Mucosa of gallbladder (tissue), 1 donor: ENCODE measurements around the gene B3GNT5. TPM values are rescaled to one million over a fixed set of nuclear protein-coding genes. Genes with fewer than 3 reads are reported as not detected.

ENCODE experiments used
- DNase-seq: peaks from one replicate; pipeline ENCODE4 v3.0.0-alpha.2; 2020; ENCODE audit warnings: low spot score
- total RNA-seq: library from RNA; stranded (reverse); gene quantifications from one replicate; pipeline ENCODE4 v1.2.1, GENCODE V29; 2021
- donor health status: DM: no; HTN: no; CAD: no.

B3GNT5 gene
- total RNA-seq, 1 donor from 2014 or later: 27.1 TPM

DNA sequence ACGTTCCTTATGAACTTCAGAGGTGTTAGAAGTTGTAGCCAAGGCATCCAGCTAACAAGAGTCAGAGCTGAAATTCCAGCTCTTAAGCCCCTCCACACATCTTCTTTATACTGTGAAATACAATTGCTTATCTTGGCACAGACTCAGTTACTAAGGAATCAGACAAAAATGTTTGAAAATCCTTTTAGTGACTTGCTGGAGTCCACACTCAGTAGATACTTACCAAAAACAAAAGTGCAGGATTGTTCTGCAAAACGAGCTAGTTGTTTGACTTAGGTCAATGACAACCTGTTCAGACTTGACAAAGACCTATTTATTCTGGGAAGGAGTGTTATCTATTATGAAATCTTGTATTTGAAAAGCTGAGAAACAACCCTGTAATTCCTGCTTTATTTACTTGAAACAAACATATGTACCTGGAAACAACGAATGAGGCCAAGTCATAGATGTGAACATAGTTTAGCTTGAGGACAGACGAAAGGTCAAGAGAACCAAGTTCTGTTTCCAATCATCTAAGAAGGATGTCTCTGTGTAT is 38.5 kb downstream of the B3GNT5 start:
- DNase-seq: no peak

DNA sequence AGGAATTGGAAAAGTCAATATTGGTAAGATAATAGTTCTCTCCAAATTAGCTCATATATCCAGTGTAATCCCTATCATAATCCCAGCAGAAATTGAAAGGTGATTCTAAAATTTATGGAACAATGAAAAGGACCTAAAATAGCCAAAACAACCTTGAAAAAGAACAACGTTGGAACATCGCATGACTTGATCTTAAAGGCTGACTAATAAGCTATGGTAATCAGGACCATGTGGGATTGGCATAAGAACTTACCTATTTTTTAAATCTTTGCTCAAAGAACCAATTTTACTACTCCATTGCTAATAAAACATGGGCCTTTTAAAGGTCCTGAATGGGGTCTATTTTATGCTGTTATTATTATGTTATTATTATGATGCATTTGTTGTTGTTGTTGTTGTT is 40.9 kb downstream of the B3GNT5 start:
- no peak for DNase-seq

DNA sequence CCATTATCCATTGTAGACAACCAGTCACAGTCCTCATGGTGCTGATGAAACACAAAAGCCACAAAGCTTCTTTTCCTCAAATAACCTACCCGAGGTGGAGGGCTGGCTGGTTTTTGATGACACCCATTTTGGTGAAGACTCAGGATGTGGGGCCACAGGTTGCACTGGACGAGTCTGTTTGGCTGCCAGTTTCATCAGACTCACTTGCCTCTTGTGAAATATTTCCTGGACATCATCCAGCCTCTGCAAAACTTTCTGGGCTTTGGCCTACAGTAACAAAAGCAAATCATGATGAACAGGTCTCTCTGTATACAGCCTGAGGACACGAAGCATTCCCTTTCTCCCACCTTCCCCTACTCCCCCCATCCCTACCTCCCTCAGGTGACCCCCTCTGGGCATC is 42.2 kb downstream of the B3GNT5 start:
- DNase-seq: peak; percentile 57

DNA sequence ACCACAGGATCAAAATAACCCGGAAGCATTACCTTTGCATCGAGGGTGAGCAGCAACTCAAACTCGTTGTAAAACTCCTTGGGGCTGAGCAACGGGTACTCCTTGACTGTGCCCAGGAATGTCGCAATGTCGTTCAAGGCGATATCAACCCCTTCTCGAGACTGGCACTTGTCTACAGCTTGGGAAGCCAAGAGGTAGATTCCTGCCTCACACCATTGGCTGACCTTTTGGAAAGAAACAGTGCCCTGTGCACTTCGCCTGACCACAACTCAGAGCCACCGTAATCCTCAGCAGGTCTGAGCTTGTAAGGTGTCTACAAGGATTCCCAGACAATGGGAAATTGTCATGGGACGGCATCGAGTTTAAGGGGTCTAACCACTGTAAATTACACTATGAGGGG is 43.9 kb downstream of the B3GNT5 start:
- no peak for DNase-seq

DNA sequence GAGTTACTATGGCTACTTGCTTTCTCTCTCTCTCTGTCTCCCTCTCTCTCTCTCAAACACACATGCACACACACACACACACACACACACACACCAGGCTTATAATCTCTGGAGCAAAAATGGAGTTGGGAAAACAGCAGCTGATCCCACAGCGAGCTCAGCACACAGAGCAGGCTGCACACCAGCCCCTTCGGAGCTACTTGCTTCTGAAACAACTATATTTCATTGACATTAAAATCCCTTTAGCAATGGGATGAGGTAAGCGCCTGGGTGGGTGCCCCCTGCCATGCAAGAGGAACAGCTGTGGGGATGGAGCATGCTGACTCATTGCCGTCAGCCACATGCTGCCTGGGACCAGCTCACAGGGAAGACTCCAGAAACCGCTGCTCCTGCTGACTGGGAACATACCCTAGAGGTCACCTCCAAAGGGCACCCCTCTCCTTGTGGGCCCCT is 45.7 kb downstream of the B3GNT5 start:
- peak; percentile 39 for DNase-seq

DNA sequence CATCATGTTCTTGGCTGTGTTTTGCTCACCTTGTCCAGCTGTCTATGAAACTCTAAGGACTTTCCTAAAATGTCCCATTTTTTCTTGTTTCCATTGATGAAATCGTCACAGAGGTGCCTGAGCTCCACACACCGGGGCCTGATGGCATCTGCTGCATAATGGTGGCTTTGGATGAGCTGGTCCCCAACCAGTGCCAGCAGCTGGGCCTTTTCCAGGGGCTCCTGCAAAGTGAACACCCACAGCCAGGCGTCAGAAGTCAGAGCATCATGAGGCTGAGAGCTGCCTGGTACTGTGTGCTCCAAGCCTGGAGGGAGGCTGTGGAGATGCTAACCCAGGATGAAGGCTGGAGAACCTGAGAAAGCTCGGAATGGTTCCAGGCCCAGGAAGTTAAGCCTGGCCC is 46.9 kb downstream of the B3GNT5 start:
- no peak for DNase-seq

DNA sequence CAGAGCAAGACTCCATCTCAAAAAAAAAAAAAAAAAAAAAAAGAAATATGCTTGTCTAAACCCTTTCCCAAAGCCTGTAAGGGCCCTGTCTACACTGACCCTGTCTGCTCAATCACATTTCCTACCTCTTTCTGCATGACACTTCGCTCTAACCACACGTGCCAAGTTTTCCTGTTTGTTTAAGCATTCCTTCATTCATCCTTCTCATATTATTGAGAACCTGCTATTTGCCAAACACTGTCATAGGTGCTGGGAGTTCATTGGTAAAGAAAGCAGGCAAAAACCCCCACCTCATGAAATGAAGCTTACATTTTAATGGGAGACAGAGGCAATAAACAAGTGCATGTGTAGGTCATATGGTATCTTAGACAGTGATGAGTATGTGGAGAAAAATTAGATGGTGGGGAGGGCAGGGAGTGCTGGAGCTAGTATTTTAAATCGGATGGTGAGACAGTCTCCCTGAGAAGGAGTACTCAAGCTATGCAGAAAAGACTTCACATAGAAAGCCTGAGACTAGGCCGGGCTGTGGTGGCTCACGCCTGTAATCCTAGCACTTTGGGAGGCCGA is 48.0 kb downstream of the B3GNT5 start:
- no peak for DNase-seq

DNA sequence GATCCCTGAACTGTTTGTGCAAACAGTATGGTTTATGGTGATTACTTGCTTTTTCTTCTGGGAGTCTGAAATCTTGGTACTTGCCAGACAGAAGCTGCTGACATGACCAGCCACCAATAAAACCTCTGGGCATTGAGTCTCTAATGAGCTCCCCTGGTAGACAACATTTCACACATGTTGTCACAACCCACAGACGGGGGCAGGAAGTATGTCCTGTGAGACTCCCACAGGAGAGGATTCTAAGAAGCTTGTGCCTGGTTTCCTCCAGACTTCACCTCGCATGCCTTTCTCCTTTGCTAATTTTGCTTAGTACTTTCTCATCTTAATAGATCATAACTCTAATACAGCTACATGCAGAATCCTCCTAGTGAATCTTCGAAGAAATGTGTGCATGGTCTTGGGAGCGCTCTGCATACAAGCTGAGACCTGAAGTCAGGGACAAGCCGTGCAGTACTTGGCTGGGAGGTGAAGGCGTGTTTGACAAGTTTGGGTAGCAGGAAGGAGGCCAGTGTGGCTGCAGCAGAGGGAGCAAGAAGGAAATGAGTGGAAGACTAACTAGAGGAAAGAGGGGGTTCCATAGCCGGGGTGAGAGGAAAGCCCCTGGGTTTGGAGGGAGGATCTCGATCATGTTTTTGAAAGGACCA is 49.0 kb downstream of the B3GNT5 start:
- no peak for DNase-seq

DNA sequence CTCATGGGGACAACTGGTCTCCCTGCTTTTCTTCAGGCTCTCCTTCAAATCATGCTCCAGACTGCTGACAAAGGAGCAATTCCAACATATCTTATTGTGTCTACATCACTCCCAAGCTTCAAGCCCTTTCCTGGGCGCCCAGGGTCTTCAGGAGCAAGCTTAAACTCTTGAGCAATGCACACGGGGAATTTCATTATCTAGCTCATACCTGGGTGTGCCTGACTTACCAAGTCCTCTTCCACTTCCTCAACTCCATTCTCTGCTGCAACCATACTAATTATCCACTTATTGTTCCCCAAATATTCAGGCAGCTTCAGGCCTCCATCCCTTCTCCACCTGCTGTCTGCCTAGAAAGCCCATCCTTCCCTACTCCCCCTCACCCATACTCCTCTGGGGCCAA is 50.6 kb downstream of the B3GNT5 start:
- no peak for DNase-seq

DNA sequence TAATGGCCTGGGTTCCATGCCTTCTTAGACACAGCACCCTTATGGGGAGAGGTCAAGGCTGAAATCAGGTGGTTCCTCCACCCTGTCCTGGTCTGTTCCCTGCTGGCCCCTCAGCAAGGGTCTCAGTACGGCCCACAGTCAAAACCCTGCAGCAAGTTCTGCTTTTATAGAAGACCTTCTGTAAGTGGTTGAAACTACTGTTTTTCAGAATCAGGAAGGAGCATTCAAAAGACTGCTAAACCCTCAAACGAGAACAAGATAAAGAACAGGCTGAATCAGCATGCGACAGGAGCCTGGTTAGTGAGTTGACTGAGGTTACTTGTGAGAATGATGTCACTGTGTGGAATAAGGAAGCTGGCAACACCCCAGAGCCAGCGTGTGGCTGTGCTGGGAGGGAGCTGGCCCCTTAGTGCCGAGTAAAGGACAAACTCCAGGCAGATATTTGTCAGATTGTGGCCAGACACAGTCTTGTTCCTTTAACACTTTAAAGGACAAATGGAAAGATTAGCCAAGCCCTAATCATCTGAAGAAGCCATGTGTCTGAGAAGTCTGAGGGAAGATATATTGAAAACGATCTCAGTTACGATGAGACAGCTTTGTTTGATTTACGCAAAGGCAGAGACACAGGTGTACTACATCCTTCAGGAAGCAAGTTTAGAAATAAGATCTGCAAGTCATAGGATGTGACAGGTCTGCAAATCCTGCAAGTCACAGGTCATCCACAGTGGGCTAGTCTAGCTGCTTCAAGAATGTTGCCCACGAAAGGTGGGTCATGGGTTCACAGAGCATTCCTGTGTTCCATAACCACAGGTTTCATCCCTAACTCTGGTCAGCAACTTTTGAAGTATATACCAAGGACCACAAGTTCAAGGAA is 54.0 kb downstream of the B3GNT5 start:
- DNase-seq: peak; percentile 94

DNA sequence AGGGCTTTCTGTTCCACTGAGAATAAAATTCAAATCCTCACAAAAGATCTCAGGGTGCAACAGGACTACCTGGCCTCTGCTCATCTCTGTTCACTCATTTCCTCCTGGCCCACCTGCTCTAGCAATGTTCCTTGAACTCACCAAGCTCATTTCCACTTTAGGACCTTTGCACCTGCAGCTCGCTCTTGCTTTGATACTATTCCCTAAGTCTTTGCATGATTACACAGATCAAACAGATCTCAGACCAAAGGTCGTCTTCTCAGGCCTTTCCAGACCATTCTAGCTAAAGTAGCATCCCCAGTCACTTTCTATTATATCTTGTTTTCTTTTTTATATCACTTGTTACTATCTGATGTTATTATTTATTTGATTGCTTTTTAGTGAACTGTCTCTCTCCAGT is 54.7 kb downstream of the B3GNT5 start:
- DNase-seq: peak; percentile 44

DNA sequence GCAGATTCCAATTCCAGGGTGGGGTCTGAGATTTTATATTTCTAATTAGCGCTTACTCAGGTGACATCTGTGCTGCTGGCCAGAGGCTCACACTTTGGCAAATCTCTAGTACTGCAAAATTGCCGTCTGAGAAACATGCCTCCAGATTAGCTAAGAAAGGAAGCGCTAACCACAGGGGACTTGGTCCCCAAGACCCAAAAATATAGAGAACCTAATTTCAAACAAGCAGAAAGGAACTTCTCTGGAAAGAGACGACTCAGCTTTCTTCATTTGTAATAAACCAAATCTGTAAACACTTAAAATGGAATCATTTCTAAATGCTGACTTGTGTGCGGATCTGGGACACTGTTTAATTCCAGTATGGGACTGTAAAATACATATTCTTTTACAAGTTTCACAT is 55.7 kb downstream of the B3GNT5 start:
- no peak for DNase-seq

DNA sequence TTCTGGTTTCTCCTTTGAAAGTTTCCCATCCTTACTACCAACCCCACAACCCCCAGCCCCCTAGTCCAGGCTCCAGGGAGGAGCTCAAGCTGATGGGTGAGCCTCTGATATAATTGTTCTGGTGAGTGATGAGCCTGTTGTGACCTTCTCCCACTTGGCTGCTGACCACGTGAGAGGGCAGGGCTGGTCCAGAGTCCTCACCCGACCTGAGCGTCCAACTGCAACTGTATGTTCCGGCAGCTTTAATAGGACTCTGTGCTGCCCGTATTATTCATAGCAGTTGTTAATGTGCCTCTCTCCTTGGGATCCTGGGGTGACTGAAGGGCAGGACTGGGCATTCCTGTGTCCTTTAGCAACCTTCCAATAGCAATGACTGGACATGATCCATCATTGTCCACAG is 56.2 kb downstream of the B3GNT5 start:
- peak; percentile 72 for DNase-seq

DNA sequence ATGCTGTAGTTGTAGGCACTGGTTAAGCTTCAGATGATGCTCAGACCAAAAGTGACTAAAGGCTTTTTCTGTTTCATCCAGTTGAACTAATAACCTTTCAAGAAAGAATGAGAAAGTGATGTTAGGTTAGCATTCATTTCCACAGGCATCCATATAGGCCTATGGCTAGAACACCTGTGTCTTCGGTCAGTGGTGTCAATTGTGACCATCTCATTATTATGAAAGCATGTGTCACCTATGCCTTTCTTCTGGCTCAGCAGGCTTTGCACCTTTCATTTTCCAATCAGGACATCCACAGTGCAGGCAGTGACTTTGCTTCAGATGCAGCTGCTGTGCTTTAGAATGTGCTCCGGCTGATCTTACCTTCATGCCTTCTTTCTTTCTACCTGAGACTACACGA is 57.9 kb downstream of the B3GNT5 start:
- no peak for DNase-seq

DNA sequence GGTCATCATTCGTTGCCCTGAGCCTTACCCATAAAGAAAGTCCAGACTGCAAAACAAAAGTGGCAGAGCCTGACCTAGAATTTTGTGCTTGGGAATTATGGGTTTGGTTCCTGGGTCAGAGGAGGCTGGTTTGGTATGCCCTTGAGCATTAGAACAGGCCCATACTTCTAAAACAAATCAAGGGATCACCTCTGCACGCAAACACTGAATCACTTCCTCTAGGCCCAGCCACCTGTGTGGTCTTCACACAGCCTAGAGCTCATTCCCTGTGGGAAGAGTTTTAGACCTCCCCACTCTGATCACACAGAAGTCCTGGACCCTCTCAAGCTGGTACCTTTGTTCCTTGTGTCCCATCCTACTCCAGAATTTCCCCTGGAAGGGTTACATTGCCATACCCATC is 59.4 kb downstream of the B3GNT5 start:
- DNase-seq: no peak

DNA sequence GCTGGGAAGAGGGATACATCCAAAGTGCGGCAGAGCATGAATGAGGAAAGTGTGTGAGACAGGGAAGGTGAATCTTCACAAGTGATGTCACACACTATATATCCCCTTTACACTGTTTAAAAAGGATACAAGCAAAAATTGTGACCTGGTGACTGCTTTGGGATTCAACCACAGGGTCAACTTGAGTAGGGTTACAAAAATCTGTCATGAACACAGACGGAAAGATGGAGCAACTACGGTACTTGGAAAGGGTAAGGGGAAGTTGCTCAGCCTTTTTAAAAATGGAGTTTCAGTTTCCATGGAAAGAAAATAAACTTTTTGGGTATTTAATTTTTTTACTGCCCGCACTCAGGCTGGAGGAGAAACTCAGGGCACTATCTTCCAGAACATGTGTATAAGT is 60.3 kb downstream of the B3GNT5 start:
- DNase-seq: no peak

DNA sequence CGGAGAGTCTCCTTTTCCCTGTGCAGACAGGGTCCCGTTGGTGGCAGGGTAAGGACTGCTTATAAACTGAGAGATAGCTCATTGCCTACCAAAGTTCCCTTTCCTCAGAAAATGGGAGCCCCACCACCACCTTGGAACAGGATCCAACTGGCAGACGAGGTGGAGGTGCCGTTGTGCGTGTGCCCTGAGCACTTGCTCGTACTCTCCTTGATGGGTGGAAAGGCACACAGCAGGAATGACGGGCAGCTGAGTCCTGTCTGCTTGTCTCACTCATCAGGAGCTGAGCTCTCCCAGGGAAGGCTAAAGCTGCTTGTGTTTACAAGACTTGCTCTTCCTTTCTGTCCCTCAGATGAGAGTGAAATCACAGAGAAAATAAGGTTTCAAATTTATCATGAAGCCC is 60.7 kb downstream of the B3GNT5 start:
- no peak for DNase-seq

DNA sequence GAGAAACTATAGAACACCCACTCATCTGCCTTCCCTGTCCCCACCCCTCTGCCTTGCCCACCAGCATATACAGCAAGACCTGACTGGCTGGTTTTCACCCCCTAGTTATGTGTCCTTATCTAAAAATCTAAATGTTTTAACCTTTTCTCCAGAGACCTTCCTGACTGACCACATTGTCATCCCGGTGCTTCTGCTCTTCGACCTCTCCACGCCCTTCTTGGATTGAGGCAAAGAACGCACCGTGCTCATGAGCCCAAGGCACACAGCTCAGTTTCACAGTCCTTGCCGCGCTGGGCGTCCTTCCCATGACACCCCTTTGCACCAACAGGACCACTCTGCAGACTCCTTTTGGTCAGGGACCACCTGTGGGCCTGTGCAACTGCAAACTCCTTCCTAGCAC is 62.7 kb downstream of the B3GNT5 start:
- DNase-seq: no peak

DNA sequence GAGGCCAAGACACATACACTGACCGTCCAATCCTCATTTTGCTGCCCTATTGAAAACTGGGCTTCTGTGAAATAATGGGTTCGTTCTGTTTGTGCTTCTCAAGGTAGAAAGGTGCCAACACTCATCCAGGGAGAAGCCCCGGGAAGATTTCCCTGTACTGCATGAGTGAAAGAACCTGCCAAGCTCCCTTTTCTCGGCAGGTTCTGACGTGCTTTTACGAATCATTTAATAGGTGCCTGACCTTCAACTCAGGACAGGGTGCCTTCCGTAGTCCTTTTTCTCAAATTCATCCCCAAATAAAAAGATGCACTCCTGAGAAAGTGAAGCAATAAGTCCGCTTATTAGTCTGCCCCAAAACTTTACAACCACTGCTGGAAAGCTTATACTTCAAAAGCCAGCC is 64.2 kb downstream of the B3GNT5 start:
- DNase-seq: no peak

DNA sequence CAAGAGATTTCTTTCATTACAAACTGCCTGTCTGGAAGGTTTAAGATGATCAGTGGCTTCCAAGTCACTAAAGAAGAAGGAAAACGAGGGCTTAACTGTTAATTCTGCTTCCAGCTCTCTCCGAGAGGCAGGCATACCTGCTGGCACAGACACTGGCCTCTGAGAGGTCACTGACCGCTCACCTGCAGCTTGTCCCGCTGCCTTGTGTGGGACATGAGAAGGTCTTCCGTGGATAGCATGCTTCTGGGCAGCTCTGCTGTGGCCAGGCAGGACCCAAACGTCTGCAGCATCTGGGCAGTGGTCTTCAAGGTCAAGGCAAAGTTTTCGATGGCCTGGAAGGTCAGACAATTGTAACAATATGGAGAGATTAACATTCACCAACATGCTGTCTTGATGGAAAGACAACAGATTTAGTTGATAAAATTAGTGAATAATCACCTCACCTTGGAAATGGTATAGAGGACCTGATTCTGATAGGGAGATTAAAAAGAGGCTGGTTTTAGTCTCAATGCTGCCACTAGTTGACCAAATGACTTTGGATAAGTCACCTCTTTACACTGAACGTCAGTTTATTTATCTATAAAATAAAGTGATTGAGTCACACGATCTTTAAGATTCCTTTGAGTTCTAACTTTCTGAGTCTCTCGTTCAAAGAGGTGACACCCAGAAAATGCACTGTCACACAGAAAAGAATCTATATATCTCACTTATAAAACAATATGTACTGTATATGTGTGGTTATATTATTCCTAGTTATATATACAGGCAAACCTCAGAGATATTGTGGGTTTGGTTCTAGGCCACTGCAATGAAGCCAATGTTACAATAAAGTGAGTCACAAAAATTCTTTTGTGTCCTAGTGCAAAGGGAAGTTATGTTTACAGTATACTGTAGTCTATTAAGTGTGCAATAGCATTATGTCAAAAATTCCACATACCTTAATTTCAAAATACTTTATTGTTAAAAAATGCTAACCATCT is 65.1 kb downstream of the B3GNT5 start:
- no peak for DNase-seq

DNA sequence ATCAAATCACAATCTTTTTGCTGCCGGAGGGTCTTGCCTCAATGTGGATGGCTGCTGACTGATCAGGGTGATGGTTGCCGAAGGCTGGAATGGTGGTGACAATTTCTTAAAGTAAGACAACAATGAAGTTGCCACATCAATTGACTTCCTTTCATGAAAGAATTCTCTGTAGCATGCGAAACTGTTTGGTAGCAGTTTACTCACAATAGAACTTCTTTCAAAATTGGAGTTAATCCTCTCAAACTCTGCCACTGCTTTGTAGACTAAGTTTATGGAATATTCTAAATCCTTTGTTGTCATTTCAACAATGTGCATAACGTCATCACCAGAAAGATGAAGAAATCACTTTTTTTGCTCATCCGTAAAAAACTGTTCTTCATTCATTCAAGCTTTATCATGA is 65.8 kb downstream of the B3GNT5 start:
- no peak for DNase-seq

DNA sequence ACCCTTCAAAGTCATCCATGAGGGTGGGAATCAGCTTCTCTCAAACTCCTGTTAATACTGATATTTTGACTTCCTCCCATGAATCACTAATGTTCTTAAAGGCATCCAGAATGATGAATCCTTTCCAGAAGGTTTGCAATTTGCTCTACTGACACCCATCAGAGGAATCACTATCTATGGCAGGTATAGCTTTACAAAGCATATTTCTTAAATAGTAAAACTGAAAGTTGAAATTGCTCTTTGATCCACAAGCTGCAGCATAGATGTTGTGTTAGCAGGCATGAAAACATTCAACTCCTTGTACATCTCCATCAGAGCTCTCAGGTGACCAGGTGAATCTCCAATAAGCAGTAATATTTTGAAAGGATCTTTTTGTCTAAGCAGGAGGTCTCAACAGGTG is 66.3 kb downstream of the B3GNT5 start:
- no peak for DNase-seq
